ENCODE results near the gene TMEM39B. TPM values are rescaled to one million over a fixed set of nuclear protein-coding genes. Genes with fewer than 3 reads are reported as not detected.
A peak's percentile ranks its signal among the peaks of the same experiment; 100 is the strongest.

TMEM39B gene
- total RNA-seq, 1 experiment from 2014 or later: 22.8 TPM

DNA sequence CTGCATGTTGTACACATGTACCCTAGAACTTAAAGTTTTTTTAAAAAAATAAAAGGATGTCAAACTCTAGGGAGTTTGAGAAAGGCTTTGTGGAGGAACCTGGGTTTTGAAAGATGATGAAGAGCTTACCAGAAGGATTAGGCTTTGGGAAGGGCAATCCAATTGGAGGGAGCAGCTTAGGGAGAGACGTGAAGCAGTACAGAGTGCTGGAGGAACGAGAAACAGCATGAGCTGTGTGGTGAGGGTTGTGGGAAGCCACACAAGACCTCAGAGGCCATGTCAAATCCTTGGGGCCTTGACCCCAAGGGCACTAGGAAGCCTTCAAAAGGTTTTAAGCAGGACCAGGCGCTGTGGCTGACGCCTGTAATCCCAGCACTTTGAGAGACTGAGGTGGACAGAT, 26.7 kb downstream of the TMEM39B start:
- intact Hi-C loops (cut with micrococcal nuclease): no loop called here
- peaks cover 18 to 20% of the 10 kb centered on the region in 2 experiments for H3K4me1 ChIP-seq (ENCODE audit: control insufficient read depth in 1 of 2, insufficient read depth in 2 of 2, low read length in 2 of 2)
- DNase-seq (ENCODE audit: low read depth, low spot score): no peak
- POLR2A ChIA-PET: no interaction called here
- RAD21 ChIA-PET (ENCODE audit: low non-redundant PET in 1 of 2, low total read pairs in 2 of 2, uncharacterized antibody in 2 of 2, unreplicated experiment in 2 of 2): no interaction called here
- H3K4me2 ChIP-seq (ENCODE audit: low read length): no peak overlapping the region
- CTCF ChIA-PET: no interaction called here
- no peak for TF ChIP-seq ZBTB33 (IDR thresholded peaks at IDR 0.05; ENCODE audit: extremely low read depth, insufficient replicate concordance, low read length)
- TF ChIP-seq ZFX (IDR thresholded peaks at IDR 0.05): no peak
- no peak for TF ChIP-seq SIN3A (IDR thresholded peaks at IDR 0.05; ENCODE audit: low read depth)
- TF ChIP-seq RAD21 (IDR thresholded peaks at IDR 0.05; ENCODE audit: low read depth): no peak
- TF ChIP-seq, protein P1, sequence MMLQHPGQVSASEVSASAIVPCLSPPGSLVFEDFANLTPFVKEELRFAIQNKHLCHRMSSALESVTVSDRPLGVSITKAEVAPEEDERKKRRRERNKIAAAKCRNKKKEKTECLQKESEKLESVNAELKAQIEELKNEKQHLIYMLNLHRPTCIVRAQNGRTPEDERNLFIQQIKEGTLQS (IDR thresholded peaks at IDR 0.05): no peak
- no peak overlapping the region for H3K27ac ChIP-seq (ENCODE audit: low read depth, low read length)
- no peak overlapping the region for H3K9ac ChIP-seq (ENCODE audit: low read length)
- H3K27me3 ChIP-seq (ENCODE audit: insufficient read depth, low read length): no peaks in the 10 kb centered on the region
- H3K36me3 ChIP-seq (ENCODE audit: control insufficient read depth in 1 of 2, insufficient read depth in 2 of 2, low read length in 2 of 2): peaks cover 12 to 20% of the 10 kb centered on the region in 2 experiments; a peak in 3 of 4 replicates
- H3K9me3 ChIP-seq (ENCODE audit: control insufficient read depth in 1 of 2, insufficient read depth in 1 of 2, low read depth in 1 of 2, low read length in 2 of 2): no peaks in the 10 kb centered on the region
- H2AFZ ChIP-seq (ENCODE audit: low read depth, low read length, poor library complexity, severe bottlenecking): no peak overlapping the region
- no peak overlapping the region for H3K4me3 ChIP-seq (replicated peaks in 1 of 2; ENCODE audit: low read depth in 1 of 2, low read length in 2 of 2)
- no peaks in the 10 kb centered on the region for H3K9me2 ChIP-seq (ENCODE audit: insufficient read depth)
- no TSS peak for BruUV-seq (replicated peaks)
- ATAC-seq: no peak
- H4K20me1 ChIP-seq (ENCODE audit: insufficient read depth): no peaks in the 10 kb centered on the region
- no peaks in the 10 kb centered on the region for H3K79me2 ChIP-seq (ENCODE audit: insufficient read depth, low read length)

- BruUV-seq (replicated peaks): no TSS peak
- DNase-seq (ENCODE audit: low read depth, low spot score) (no peak), ATAC-seq (no peak)
- H4K20me1 ChIP-seq (ENCODE audit: insufficient read depth): no peaks in the 10 kb centered on the region
- ChIA-PET CTCF (no interaction called here), RAD21 (ENCODE audit: low non-redundant PET in 1 of 2, low total read pairs in 2 of 2, uncharacterized antibody in 2 of 2, unreplicated experiment in 2 of 2) (no interaction called here), POLR2A (interaction anchor here (1.6 kb wide), 1 partner anchor 27 kb away, joined by 5 read pairs; the partner anchor contains the start of gene TMEM39B)
- peaks cover 18 to 20% of the 10 kb centered on the region in 2 experiments for H3K4me1 ChIP-seq (ENCODE audit: control insufficient read depth in 1 of 2, insufficient read depth in 2 of 2, low read length in 2 of 2)
- H3K27ac ChIP-seq (ENCODE audit: low read depth, low read length): peak overlapping the region; percentile 38; the same call in 1 of the 2 replicates
- intact Hi-C loops (cut with micrococcal nuclease): no loop called here
- H3K9me3 ChIP-seq (ENCODE audit: control insufficient read depth in 1 of 2, insufficient read depth in 1 of 2, low read depth in 1 of 2, low read length in 2 of 2): no peaks in the 10 kb centered on the region
- H3K36me3 ChIP-seq (ENCODE audit: control insufficient read depth in 1 of 2, insufficient read depth in 2 of 2, low read length in 2 of 2): peaks cover 12% of the 10 kb centered on the region in 2 experiments; a peak in 3 of 4 replicates
- H3K9ac ChIP-seq (ENCODE audit: low read length): no peak overlapping the region
- H2AFZ ChIP-seq (ENCODE audit: low read depth, low read length, poor library complexity, severe bottlenecking): no peak overlapping the region
- no peaks in the 10 kb centered on the region for H3K79me2 ChIP-seq (ENCODE audit: insufficient read depth, low read length)
- no peak for TF ChIP-seq SRF (IDR thresholded peaks at IDR 0.05; ENCODE audit: low read depth)
- no peak for TF ChIP-seq ZBTB33 (IDR thresholded peaks at IDR 0.05; ENCODE audit: extremely low read depth, insufficient replicate concordance, low read length)
- TF ChIP-seq TCF7L2 (IDR thresholded peaks at IDR 0.05; ENCODE audit: borderline replicate concordance, extremely low read depth, insufficient read depth, insufficient read length): no peak
- TF ChIP-seq EZH2 (IDR thresholded peaks at IDR 0.05): no peak
- TF ChIP-seq EGR1 (IDR thresholded peaks at IDR 0.05; ENCODE audit: low read depth): no peak
- no peak for TF ChIP-seq JUND (IDR thresholded peaks at IDR 0.05)
- TF ChIP-seq POLR2AphosphoS5 (IDR thresholded peaks at IDR 0.05; ENCODE audit: low read depth, low read length): no peak
- TF ChIP-seq ELF1 (IDR thresholded peaks at IDR 0.05; ENCODE audit: borderline replicate concordance, low read depth): no peak
- TF ChIP-seq EZH2phosphoT487 (IDR thresholded peaks at IDR 0.05; ENCODE audit: borderline replicate concordance): no peak
- no peak for TF ChIP-seq RAD21 (IDR thresholded peaks at IDR 0.05; ENCODE audit: low read depth)
- no peak for TF ChIP-seq SP1 (IDR thresholded peaks at IDR 0.05; ENCODE audit: low read depth)
- no peak for TF ChIP-seq SIN3A (IDR thresholded peaks at IDR 0.05; ENCODE audit: low read depth)
- H3K4me3 ChIP-seq (replicated peaks in 1 of 2; ENCODE audit: low read depth in 1 of 2, low read length in 2 of 2): no peak overlapping the region
- H3K9me2 ChIP-seq (ENCODE audit: insufficient read depth): no peaks in the 10 kb centered on the region
- peak overlapping the region; percentile 55; the same call in 1 of the 2 replicates for H3K4me2 ChIP-seq (ENCODE audit: low read length)
- H3K27me3 ChIP-seq (ENCODE audit: insufficient read depth, low read length): no peaks in the 10 kb centered on the region
These were observed 27.6 kb downstream of the TMEM39B start for GRCh38 chr1:32100359-32100758.

Measured in HCT116 (cell line).